Subcutaneous abdominal adipose tissue (tissue), 5 donors: Measurements from ENCODE around the gene NEDD9.

ENCODE experiments used
- H3K27ac ChIP-seq: one replicate; pipeline ENCODE4 v1.7.0; 2013; ENCODE audit warnings: low read depth, mild to moderate bottlenecking, inconsistent platforms, low read length, moderate library complexity
- H3K27me3 ChIP-seq, 5 donors: one replicate each; pipeline ENCODE4 v1.7.0; 2013; ENCODE audit warnings: low read length in 5 of 5, inconsistent platforms in 1 of 5; ENCODE audit not compliant: control insufficient read depth in 5 of 5, insufficient read depth in 4 of 5
- H3K36me3 ChIP-seq, 5 donors: one replicate each; pipeline ENCODE4 v1.7.0; 2013; ENCODE audit warnings: low read length in 5 of 5; ENCODE audit not compliant: control insufficient read depth in 5 of 5, insufficient read depth in 5 of 5
- H3K4me1 ChIP-seq, 5 donors: one replicate each; pipeline ENCODE4 v1.7.0; 2013; ENCODE audit warnings: low read length in 5 of 5, mild to moderate bottlenecking in 3 of 5, moderate library complexity in 1 of 5; ENCODE audit not compliant: control insufficient read depth in 5 of 5, insufficient read depth in 5 of 5
- H3K4me3 ChIP-seq, 5 donors: one replicate each; pipeline ENCODE4 v1.7.0; 2013; ENCODE audit warnings: low read length in 5 of 5, low read depth in 1 of 5
- H3K9ac ChIP-seq, 5 donors: one replicate each; pipeline ENCODE4 v1.7.0; 2013; ENCODE audit warnings: low read length in 5 of 5, mild to moderate bottlenecking in 4 of 5, moderate library complexity in 3 of 5
- H3K9me3 ChIP-seq, 5 donors: one replicate each; pipeline ENCODE4 v1.7.0; 2013; ENCODE audit warnings: low read length in 5 of 5; ENCODE audit not compliant: control insufficient read depth in 5 of 5
- donor health status: healthy.
- donor health status: healthy.
- donor health status: healthy.
- donor health status: healthy.
- donor health status: healthy.

NEDD9 gene

GRCh38 chr6:11185204-11185842 lies 47.1 kb downstream of the NEDD9 start:
- Histone ChIP-seq H3K27ac (no peak overlapping the region), H3K4me1 (no peaks in the 10 kb centered on the region), H3K9ac (no peak overlapping the region), H3K9me3 (peaks cover 0 to 3% (median 0%) of the 10 kb centered on the region in 5 donors), H3K4me3 (no peak overlapping the region), H3K27me3 (no peaks in the 10 kb centered on the region), H3K36me3 (peaks cover 49 to 66% (median 62%) of the 10 kb centered on the region in 5 donors)

DNA sequence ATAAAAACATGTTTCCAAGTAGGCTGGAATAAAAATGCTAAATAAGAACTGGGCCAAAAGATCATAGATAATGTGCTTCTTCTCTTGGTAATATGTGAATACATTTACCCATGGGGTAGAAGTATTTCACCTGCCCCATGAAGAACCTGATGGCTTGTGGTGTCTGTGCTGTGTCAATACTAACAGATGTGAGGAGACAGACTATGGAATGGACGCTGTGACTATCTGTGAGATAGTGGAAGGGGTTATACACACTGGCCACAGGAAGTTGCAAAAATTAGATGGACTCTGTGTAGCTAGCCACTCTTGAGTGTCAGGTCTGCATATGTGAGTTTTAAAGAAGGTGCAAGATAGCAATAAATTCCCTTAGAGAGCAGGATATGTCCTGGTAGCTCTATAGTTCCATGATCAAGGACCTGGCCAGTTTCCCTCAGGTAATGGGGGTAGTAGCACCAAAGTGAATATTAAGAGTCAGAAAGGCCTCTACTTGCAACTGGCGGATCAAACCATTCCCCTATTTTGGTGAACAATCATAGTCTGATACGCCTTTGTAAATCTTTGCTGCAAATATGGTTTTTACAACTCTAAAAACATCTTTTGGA lies 48.6 kb downstream of the NEDD9 start:
- no peaks in the 10 kb centered on the region for H3K4me1 ChIP-seq
- no peak overlapping the region for H3K27ac ChIP-seq
- no peak overlapping the region for H3K4me3 ChIP-seq

GRCh38 chr6:11181478-11182136 lies 50.9 kb downstream of the NEDD9 start:
- Histone ChIP-seq H3K27ac (no peak overlapping the region), H3K36me3 (peaks cover 23 to 30% (median 28%) of the 10 kb centered on the region in 5 donors), H3K4me1 (no peaks in the 10 kb centered on the region), H3K9me3 (peaks cover 0 to 5% (median 0%) of the 10 kb centered on the region in 5 donors), H3K4me3 (no peak overlapping the region), H3K27me3 (no peaks in the 10 kb centered on the region), H3K9ac (no peak overlapping the region)

More for the DNA sequence above, 48.6 kb downstream of the NEDD9 start:
- Histone ChIP-seq H3K9ac (no peak overlapping the region), H3K9me3 (peaks cover 0 to 5% (median 0%) of the 10 kb centered on the region in 5 donors), H3K36me3 (peaks cover 42 to 53% (median 48%) of the 10 kb centered on the region in 5 donors), H3K27me3 (no peaks in the 10 kb centered on the region)

- H3K9me3 ChIP-seq, result peaks cover 0 to 5% (median 0%) of the 10 kb centered on the region in 5 donors
- no peaks in the 10 kb centered on the region for H3K27me3 ChIP-seq
- H3K4me3 ChIP-seq, result no peak overlapping the region
- no peaks in the 10 kb centered on the region for H3K4me1 ChIP-seq
- peaks cover 9 to 11% (median 10%) of the 10 kb centered on the region in 5 donors for H3K36me3 ChIP-seq
- no peak overlapping the region for H3K27ac ChIP-seq
- no peak overlapping the region for H3K9ac ChIP-seq
These were observed 52.9 kb downstream of the NEDD9 start for GRCh38 chr6:11179419-11180202.

DNA sequence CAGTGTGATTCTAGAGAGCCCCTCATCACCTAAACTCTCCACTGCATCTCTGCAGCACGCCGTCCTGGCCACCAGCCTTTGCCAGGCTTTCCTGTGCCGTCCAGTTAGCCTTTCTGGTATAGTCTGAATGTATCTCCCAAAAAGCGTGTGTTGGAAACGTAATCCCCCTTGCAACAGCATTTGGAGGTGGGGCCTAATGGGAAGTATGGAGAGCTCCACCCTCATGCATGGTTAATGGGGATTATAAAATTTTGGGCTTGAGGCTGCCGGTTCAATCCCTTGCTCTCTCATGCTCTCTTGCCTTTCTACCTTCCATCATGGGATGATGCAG lies 53.4 kb downstream of the NEDD9 start:
- H3K9ac ChIP-seq, result no peak overlapping the region
- H3K4me3 ChIP-seq, result no peak overlapping the region
- peaks cover 0 to 5% (median 0%) of the 10 kb centered on the region in 5 donors for H3K9me3 ChIP-seq
- no peaks in the 10 kb centered on the region for H3K27me3 ChIP-seq
- no peaks in the 10 kb centered on the region for H3K4me1 ChIP-seq
- no peak overlapping the region for H3K27ac ChIP-seq
- H3K36me3 ChIP-seq, result peaks cover 4 to 6% (median 5%) of the 10 kb centered on the region in 5 donors

- Histone ChIP-seq H3K9me3 (peaks cover 0 to 5% (median 0%) of the 10 kb centered on the region in 5 donors), H3K9ac (no peak overlapping the region), H3K4me1 (peaks cover 0 to 6% (median 0%) of the 10 kb centered on the region in 5 donors), H3K36me3 (no peaks in the 10 kb centered on the region), H3K27ac (no peak overlapping the region), H3K4me3 (no peak overlapping the region), H3K27me3 (no peaks in the 10 kb centered on the region)
These were observed 55.2 kb downstream of the NEDD9 start for GRCh38 chr6:11177271-11177670.

GRCh38 chr6:11174242-11174611 lies 58.2 kb downstream of the NEDD9 start:
- Histone ChIP-seq H3K27me3 (no peaks in the 10 kb centered on the region), H3K27ac (no peak overlapping the region), H3K36me3 (no peaks in the 10 kb centered on the region), H3K4me1 (peaks cover 0 to 7% (median 0%) of the 10 kb centered on the region in 5 donors), H3K9ac (no peak overlapping the region), H3K4me3 (no peak overlapping the region), H3K9me3 (peaks cover 0 to under 1% (median 0%) of the 10 kb centered on the region in 5 donors)

DNA sequence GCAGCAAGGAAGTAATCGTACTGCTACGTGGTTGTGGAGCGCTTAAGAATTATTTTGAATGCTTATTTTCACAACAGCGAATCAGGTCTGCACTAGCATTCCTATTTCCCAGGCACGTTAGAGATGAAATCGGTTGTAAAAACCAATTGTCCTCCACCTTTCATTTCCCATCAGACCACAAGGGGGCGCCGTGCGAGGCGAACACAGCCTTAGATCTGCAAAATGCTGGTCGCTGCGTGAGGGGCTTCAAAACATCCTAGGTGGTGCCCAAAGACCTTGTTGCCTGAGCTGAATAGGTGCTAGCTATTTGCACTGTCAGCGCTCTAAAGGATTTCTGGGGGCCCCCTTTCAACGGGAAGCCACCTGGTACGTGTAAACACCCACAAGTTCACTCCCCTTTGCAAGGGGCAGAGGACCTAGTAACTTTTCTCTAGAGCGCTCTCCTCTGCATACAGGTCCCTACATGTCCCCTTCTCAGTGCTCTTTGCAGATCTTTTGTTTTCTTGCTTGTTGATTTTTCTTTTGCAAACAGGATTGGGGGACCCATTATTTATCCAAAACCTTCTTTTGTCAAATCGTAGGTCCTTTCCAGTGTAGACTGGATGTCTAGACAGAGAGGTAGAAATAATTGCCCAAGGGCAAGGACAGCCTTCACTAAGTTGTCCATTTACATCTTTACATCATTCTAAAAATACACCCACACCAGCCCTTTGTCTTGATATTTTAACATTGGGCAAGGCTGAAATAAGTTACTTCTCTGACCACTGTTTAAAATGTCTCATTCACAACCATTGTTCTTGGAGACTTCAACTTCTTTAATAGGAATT lies 59.8 kb downstream of the NEDD9 start:
- Histone ChIP-seq H3K27ac (no peak overlapping the region), H3K4me1 (peaks cover 0 to 14% (median 7%) of the 10 kb centered on the region in 5 donors), H3K9ac (no peak overlapping the region), H3K9me3 (no peaks in the 10 kb centered on the region), H3K4me3 (peak overlapping the region in 2 of 5 donors; percentile 15 to 23), H3K27me3 (no peaks in the 10 kb centered on the region), H3K36me3 (no peaks in the 10 kb centered on the region)

GRCh38 chr6:11171952-11172351 lies 60.5 kb downstream of the NEDD9 start:
- Histone ChIP-seq H3K27ac (no peak overlapping the region), H3K4me3 (no peak overlapping the region), H3K4me1 (peaks cover 0 to 14% (median 7%) of the 10 kb centered on the region in 5 donors), H3K27me3 (no peaks in the 10 kb centered on the region), H3K36me3 (no peaks in the 10 kb centered on the region), H3K9ac (no peak overlapping the region), H3K9me3 (no peaks in the 10 kb centered on the region)
